AG04450 (cell line): ENCODE measurements around the gene SLCO3A1. TPM values are rescaled to one million over a fixed set of nuclear protein-coding genes. Genes with fewer than 3 reads are reported as not detected.

Experiments
- CTCF ChIA-PET: fragments of 300-600, 350-600 bp; formaldehyde crosslinking; extraction: SDS; loops from one replicate; lab custom pipeline; 2022; ENCODE audit warnings: antibody characterized with exemption, inconsistent platforms; lab: Charles Lee
- POLR2A ChIA-PET: fragments of 350-600 bp; formaldehyde crosslinking; extraction: SDS; loops from one replicate; lab custom pipeline; 2021; ENCODE audit warnings: antibody characterized with exemption, inconsistent platforms; lab: Yijun Ruan, JAX
- DNase-seq: peaks from one replicate; pipeline ENCODE4 v3.0.0-alpha.2; 2011; ENCODE audit warnings: low read depth, low spot score
- H3K27ac ChIP-seq: one replicate; pipeline ENCODE4 v1.5.1; 2012; ENCODE audit warnings: low read depth, low read length, control low read depth
- H3K27me3 ChIP-seq: one replicate; pipeline ENCODE4 v1.6.0; 2012; ENCODE audit warnings: low read length; ENCODE audit not compliant: control insufficient read depth, insufficient read depth
- H3K4me3 ChIP-seq: 2 replicates; pipeline ENCODE4 v1.5.1; 2011; ENCODE audit warnings: mild to moderate bottlenecking, low read depth, low read length, control low read depth
- H3K9me3 ChIP-seq: 2 replicates; pipeline ENCODE4 v1.5.1; 2012; ENCODE audit warnings: low read length; ENCODE audit not compliant: control insufficient read depth, insufficient read depth
- CTCF ChIP-seq: IDR thresholded peaks from 2 replicates; pipeline ENCODE4 v1.5.1; 2011; ENCODE audit warnings: low read depth, low read length, control low read depth, inconsistent platforms
- polyA plus RNA-seq: library from polyadenylated mRNA; depleted of rRNA; stranded (reverse); fragments of >200 nt; gene quantifications from 2 replicates; pipeline ENCODE4 v1.2.3, GENCODE V29; 2011

The SLCO3A1 gene
- polyA plus RNA-seq, 1 experiment: 7.6 TPM

- Histone ChIP-seq H3K27me3 (no peaks in the 10 kb centered on the region), H3K4me3 (no peak overlapping the region), H3K9me3 (peaks cover 3% of the 10 kb centered on the region; the same call in 1 of the 2 replicates), H3K27ac (no peak overlapping the region)
- TF ChIP-seq CTCF: no peak
- DNase-seq: no peak
- POLR2A ChIA-PET: no interaction called here
- CTCF ChIA-PET: interaction anchor here (0.5 kb wide), 1 partner anchor 63 kb away, joined by 4 read pairs; no protein-coding TSS in a partner anchor
Measured at GRCh38 chr15:91911844-91912243, 58.3 kb downstream of the SLCO3A1 start.

- ChIA-PET POLR2A (no interaction called here), CTCF (interaction anchor here (0.5 kb wide), 1 partner anchor 63 kb away, joined by 4 read pairs; no protein-coding TSS in a partner anchor)
- Histone ChIP-seq H3K4me3 (no peak overlapping the region), H3K9me3 (peaks cover 3% of the 10 kb centered on the region; the same call in 1 of the 2 replicates), H3K27ac (no peak overlapping the region), H3K27me3 (no peaks in the 10 kb centered on the region)
- no peak for DNase-seq
- no peak for TF ChIP-seq CTCF
Measured at GRCh38 chr15:91912336-91912735, 58.8 kb downstream of the SLCO3A1 start.

- no peaks in the 10 kb centered on the region for H3K27me3 ChIP-seq
- no peak for DNase-seq
- H3K27ac ChIP-seq: no peak overlapping the region
- H3K9me3 ChIP-seq: peaks cover 3% of the 10 kb centered on the region; the same call in 1 of the 2 replicates
- ChIA-PET CTCF (no interaction called here), POLR2A (no interaction called here)
- no peak for TF ChIP-seq CTCF
- H3K4me3 ChIP-seq: no peak overlapping the region
Measured at GRCh38 chr15:91913560-91913959, 60.1 kb downstream of the SLCO3A1 start.

GRCh38 chr15:91915576-91915975 lies 62.1 kb downstream of the SLCO3A1 start:
- ChIA-PET POLR2A (no interaction called here), CTCF (no interaction called here)
- TF ChIP-seq CTCF: no peak
- H3K9me3 ChIP-seq: peaks cover 3% of the 10 kb centered on the region; the same call in 1 of the 2 replicates
- H3K27me3 ChIP-seq: no peaks in the 10 kb centered on the region
- no peak overlapping the region for H3K27ac ChIP-seq
- no peak for DNase-seq
- H3K4me3 ChIP-seq: no peak overlapping the region

GRCh38 chr15:91916051-91916450 lies 62.5 kb downstream of the SLCO3A1 start:
- H3K9me3 ChIP-seq: peaks cover 3% of the 10 kb centered on the region; the same call in 1 of the 2 replicates
- no peaks in the 10 kb centered on the region for H3K27me3 ChIP-seq
- H3K27ac ChIP-seq: no peak overlapping the region
- ChIA-PET POLR2A (no interaction called here), CTCF (no interaction called here)
- no peak overlapping the region for H3K4me3 ChIP-seq
- TF ChIP-seq CTCF: no peak
- DNase-seq: no peak
